HG02759 (cell line): ENCODE data around the gene AHDC1.

Source experiments
- ATAC-seq: cut with Tn5 transposase; IDR thresholded peaks from one replicate; pipeline ENCODE4 v1.9.1; 2021; ENCODE audit warnings: mild to moderate bottlenecking, moderate library complexity; ENCODE audit not compliant: unreplicated experiment

AHDC1 gene

DNA sequence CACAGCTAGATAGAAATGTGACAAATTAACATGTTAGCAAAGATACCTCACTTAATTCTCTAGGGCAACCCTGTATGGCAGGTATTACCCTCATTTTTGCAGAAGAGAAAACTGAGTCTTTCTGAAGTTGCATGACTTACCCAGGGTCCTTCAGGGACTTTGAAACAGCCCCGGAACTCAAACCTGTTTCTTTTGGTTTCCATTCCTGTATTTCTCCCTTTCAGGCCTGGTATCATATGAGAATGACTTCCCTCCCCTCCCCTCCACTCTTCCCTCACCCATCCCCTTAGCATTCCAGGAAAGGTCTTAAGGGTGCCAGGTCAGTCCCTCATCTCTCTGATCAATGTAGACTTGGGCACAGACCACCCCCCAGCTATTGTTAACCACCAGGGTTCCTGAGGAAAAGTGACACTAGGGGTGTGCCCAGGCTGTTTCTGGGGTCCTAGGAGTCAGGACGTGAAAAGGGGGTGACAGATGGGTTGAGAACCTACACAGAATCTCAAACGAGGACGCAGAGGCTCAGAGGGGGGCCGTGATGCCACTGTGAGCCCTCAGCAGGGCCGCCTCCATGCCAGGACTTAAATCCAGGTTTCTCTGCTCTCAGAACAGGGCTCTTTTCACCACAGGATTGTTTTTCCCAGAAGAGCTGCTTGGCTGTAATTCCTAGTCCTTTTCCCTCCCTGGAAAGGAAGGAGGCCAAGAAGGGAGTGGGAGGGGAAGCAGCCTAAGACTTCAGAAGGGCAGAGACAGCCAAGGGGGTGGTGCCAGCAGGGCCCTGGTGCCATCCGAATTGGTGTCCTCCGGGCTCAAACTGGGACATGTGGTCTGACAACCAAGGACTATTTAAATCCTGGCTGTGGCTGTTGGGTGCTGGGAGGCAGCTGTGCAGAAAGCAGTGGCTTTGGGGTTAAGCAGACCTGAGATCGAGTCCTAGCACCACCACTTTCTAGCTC is 111.9 kb downstream of the AHDC1 start:
- no peak for ATAC-seq

- ATAC-seq, result peak; percentile 88
These were observed 113.8 kb downstream of the AHDC1 start, which contains the start of gene WASF2 for GRCh38 chr1:27489973-27490741. Gene WASF2, minus strand, starts transcription at chr1:27490167. Its CDS starts 61,277 bp downstream, at chr1:27428890.

- ATAC-seq, result peak; percentile 27
These were observed 114.4 kb downstream of the AHDC1 start for GRCh38 chr1:27489501-27489972.

DNA sequence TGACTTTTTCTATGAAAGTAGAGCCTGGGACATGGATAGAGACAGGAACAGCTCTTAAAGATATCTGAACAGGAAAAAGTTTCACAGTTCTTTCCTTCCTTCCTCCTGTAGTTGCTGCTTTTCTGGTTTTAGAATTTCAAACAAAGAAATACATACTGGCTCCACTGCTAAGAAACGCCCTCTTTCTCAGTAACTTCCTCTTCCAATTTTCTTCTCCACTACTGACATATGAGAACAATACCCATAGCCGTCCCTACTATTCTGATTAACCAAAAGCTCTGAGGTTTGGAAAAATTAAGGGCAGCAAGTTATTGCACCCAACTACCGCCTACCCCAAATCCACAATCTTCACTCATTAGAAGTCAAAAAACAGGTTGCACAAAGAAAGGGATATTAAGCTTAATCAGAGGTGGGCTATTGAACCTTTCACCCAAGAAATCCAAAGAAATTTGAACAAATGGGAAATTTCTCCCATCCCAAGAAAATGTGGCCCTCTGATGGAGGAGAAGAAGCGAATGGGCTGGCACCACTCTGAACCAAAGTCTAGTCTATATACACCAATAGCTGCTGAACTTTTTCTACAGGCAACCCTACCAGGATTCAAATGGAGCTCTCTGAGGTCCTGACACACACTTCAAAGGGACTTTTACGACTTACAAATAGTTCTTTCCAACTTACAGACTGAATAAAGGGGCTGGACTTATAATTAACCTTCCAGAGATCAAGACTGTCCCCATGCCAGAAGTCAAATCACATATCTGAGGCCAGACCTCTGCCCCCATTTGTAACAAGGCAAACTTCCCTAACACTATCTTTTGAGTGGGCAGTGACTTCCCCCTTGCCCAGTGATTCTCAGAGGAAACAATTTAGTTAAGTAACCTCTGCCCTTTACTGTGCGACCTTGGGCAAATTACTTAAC is 115.7 kb downstream of the AHDC1 start:
- ATAC-seq, result no peak

- no peak for ATAC-seq
These were observed 118.6 kb downstream of the AHDC1 start for GRCh38 chr1:27485363-27485762.
